ENCODE measurements around the gene ZNF423. TPM values are rescaled to one million over a fixed set of nuclear protein-coding genes. Genes with fewer than 3 reads are reported as not detected.

ZNF423 gene
- total and polyA plus RNA-seq, 2 of the 13 experiments (the other 11 are each of a cell fraction or from before 2014, with no cell fraction given), result 0.07 to 0.31 TPM

DNA sequence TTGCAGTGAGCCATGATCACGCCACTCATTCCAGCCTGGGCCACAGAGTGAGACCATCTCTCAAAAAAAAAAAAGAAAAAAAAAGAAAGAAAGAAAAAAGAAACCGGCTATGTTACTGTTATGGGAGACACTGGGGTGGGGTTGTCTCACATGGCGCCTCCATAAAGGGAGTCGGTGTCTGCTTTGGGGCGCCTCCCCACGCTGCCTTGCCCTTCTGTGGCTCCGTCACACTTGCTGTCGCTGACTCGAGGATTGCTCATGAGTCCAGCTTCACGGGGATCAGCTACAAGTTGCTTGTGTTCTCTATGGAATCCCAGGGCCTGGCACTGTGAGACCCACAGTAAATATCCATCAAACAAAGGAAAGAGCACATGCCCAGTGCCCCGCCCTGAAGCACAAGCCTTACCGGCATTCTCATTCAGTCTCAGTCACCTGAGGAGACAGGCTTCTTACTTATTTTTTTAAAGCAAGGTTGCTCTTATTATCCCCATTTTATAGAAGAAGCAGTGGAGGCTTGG, 40.6 kb upstream of the ZNF423 start:
- no peak for FAIRE-seq
- H4K20me1 ChIP-seq (ENCODE audit: insufficient read depth, low read length), result no peaks in the 10 kb centered on the region
- H3K4me2 ChIP-seq (ENCODE audit: low read depth, low read length), result no peak overlapping the region
- TF ChIP-seq, protein P1, sequence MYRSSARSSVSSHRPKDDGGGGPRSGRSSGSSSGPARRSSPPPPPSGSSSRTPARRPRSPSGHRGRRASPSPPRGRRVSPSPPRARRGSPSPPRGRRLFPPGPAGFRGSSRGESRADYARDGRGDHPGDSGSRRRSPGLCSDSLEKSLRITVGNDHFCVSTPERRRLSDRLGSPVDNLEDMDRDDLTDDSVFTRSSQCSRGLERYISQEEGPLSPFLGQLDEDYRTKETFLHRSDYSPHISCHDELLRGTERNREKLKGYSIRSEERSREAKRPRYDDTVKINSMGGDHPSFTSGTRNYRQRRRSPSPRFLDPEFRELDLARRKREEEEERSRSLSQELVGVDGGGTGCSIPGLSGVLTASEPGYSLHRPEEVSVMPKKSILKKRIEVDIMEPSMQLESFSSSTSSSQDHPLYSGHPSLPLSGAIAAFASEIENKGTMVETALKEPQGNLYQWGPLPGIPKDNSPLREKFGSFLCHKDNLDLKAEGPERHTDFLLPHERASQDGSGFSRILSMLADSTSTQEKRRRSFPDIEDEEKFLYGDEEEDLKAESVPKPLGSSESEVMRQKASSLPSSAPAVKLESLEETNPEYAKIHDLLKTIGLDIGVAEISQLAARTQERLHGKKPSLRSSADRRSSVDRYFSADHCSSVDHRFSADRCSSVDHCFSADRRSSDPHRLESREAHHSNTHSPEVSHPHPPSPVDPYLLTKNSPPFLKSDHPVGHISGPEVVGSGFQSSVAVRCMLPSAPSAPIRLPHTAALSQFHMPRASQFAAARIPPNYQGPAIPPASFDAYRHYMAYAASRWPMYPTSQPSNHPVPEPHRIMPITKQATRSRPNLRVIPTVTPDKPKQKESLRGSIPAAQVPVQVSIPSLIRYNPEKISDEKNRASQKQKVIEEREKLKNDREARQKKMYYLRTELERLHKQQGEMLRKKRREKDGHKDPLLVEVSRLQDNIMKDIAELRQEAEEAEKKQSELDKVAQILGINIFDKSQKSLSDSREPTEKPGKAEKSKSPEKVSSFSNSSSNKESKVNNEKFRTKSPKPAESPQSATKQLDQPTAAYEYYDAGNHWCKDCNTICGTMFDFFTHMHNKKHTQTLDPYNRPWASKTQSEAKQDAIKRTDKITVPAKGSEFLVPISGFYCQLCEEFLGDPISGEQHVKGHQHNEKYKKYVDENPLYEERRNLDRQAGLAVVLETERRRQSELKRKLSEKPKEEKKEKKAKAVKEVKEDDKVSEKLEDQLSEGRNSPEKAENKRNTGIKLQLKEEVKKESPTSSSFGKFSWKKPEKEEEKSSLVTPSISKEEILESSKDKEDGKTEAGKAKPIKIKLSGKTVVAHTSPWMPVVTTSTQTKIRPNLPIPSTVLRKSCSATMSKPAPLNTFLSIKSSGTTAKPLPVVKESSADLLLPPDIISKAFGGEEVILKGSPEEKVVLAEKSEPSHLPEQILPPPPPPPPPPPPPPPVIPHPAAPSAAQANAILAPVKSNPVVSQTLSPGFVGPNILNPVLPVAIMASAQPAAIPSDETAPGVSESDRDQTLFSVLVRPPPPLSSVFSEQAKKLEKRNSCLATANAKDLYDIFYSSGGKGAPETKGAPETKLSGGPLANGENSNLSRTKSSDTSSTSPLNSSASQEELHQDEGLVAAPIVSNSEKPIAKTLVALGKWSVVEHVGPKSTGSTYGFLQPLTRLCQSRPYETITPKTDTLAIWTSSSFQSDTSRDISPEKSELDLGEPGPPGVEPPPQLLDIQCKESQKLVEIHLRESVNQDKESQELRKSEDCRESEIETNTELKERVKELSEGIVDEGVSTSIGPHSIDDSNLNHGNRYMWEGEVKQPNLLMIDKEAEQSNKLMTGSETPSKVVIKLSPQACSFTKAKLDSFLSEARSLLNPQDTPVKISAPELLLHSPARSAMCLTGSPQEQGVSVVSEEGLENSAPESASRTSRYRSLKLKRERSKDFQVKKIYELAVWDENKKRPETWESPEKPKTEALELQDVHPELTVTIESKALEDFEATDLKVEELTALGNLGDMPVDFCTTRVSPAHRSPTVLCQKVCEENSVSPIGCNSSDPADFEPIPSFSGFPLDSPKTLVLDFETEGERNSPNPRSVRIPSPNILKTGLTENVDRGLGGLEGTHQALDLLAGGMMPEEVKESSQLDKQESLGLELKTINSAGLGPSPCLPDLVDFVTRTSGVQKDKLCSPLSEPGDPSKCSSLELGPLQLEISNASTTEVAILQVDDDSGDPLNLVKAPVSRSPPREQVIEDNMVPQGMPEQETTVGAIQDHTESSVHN (CRISPR knock-in tag; IDR thresholded peaks at IDR 0.05), result no peak
- no peak for TF ChIP-seq NONO (IDR thresholded peaks at IDR 0.05)
- TF ChIP-seq NONO (CRISPR knock-in tag; conservative IDR thresholded peaks at IDR 0.05), result no peak
- no peak for TF ChIP-seq JUN (CRISPR knock-in tag; IDR thresholded peaks at IDR 0.05)
- TF ChIP-seq, protein P2, sequence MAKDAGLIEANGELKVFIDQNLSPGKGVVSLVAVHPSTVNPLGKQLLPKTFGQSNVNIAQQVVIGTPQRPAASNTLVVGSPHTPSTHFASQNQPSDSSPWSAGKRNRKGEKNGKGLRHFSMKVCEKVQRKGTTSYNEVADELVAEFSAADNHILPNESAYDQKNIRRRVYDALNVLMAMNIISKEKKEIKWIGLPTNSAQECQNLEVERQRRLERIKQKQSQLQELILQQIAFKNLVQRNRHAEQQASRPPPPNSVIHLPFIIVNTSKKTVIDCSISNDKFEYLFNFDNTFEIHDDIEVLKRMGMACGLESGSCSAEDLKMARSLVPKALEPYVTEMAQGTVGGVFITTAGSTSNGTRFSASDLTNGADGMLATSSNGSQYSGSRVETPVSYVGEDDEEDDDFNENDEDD (CRISPR knock-in tag; IDR thresholded peaks at IDR 0.05; ENCODE audit: borderline replicate concordance), result no peak
- no peak for TF ChIP-seq MEIS1 (CRISPR knock-in tag; IDR thresholded peaks at IDR 0.05; ENCODE audit: borderline replicate concordance)
- no peak for TF ChIP-seq ZBTB3 (CRISPR knock-in tag; IDR thresholded peaks at IDR 0.05; ENCODE audit: borderline replicate concordance, low read depth)
- in situ Hi-C loops (cut with HindIII; ENCODE audit: extremely low pct_ligation_motif_present, low pct_unique_long_range_greater_than_20kb) (no loop called here), intact Hi-C loops (cut with micrococcal nuclease; ENCODE audit: unreplicated experiment) (no loop called here)
- no peak overlapping the region for H2AFZ ChIP-seq (ENCODE audit: low read length)
- H3K27me3 ChIP-seq (ENCODE audit: control insufficient read depth in 1 of 2, insufficient read depth in 2 of 2, low read length in 2 of 2), result peaks cover 6 to 32% of the 10 kb centered on the region in 2 experiments; a peak in 4 of 5 replicates
- no peak overlapping the region for H3K4me3 ChIP-seq (replicated peaks in 1 of 3; ENCODE audit: insufficient read depth in 1 of 3, low read depth in 2 of 3, low read length in 3 of 3)
- POLR2A ChIA-PET, result no interaction called here
- H3K27ac ChIP-seq (ENCODE audit: extremely low read length, insufficient read depth, low read length), result no peak overlapping the region
- H3K9ac ChIP-seq (ENCODE audit: insufficient read depth, low read depth, low read length), result no peak overlapping the region
- no peaks in the 10 kb centered on the region for H3K36me3 ChIP-seq (replicated peaks in 1 of 2; ENCODE audit: control insufficient read depth in 1 of 2, insufficient read depth in 2 of 2, low read length in 2 of 2)
- no peaks in the 10 kb centered on the region for H3K4me1 ChIP-seq (ENCODE audit: insufficient read depth, low read length)
- no peaks in the 10 kb centered on the region for H3K9me3 ChIP-seq (ENCODE audit: low read length)
- no peaks in the 10 kb centered on the region for H3K79me2 ChIP-seq (ENCODE audit: insufficient read depth, low read length)
- 45% methylated on average over 12 of the region's 12 CpGs for WGBS (ENCODE audit: low lambda C conversion rate)
- no TSS peak for BruUV-seq (replicated peaks)
- ATAC-seq, result no peak
- no peak for DNase-seq (ENCODE audit: low spot score)
- CTCF ChIA-PET (ENCODE audit: low intra/inter-chr PET ratio, low total read pairs), result no interaction called here

Measured in HepG2 (cell line).